H1 (cell line): Measurements from ENCODE around the gene TIAM2. TPM values are rescaled to one million over a fixed set of nuclear protein-coding genes. Genes with fewer than 3 reads are reported as not detected.

Experiments
- CTCF ChIA-PET: fragments of 300-600 bp; sonication (Branson Sonifier 250); formaldehyde crosslinking; loops from one replicate; lab custom pipeline; 2021; ENCODE audit not compliant: partially characterized antibody; lab: Charles Lee
- POLR2A ChIA-PET: fragments of 300-600 bp; sonication (Branson Sonifier 250); formaldehyde crosslinking; loops from one replicate; lab custom pipeline; 2021; ENCODE audit warnings: inconsistent platforms; ENCODE audit not compliant: partially characterized antibody; lab: Charles Lee
- DNase-seq, 2 experiments: peaks; one replicate each; pipeline versions ENCODE4 v3.0.0 to v3.0.0-alpha.2; 2010 to 2022; ENCODE audit warnings: low spot score in 2 of 2, low read depth in 1 of 2, mixed read lengths in 1 of 2
- FAIRE-seq: peaks from 2 replicates; lab custom pipeline; 2011; peaks lifted over from hg19 to GRCh38; lab: Jason Lieb, UNC
- H2AFZ ChIP-seq: 2 replicates; pipeline ENCODE4 v1.8.1; 2012; ENCODE audit warnings: low read length, inconsistent platforms
- H2AK5ac ChIP-seq: 2 replicates; pipeline ENCODE4 v1.6.1; 2013; ENCODE audit warnings: low read depth, low read length
- H2BK120ac ChIP-seq: replicated peaks from 2 replicates; pipeline ENCODE3; 2013; ENCODE audit warnings: low read depth, low read length, inconsistent platforms
- H2BK12ac ChIP-seq: 2 replicates; pipeline ENCODE4 v1.6.1; 2013; ENCODE audit warnings: low read depth, low read length
- H2BK15ac ChIP-seq: 2 replicates; pipeline ENCODE4 v1.6.1; 2013; ENCODE audit warnings: low read length
- H2BK20ac ChIP-seq: 2 replicates; pipeline ENCODE4 v1.6.1; 2013; ENCODE audit warnings: low read length
- H2BK5ac ChIP-seq: 2 replicates; pipeline ENCODE4 v1.6.1; 2013; ENCODE audit warnings: low read depth, low read length
- H3K14ac ChIP-seq: 2 replicates; pipeline ENCODE4 v1.6.1; 2013; ENCODE audit warnings: inconsistent platforms; ENCODE audit not compliant: insufficient read length
- H3K18ac ChIP-seq: 2 replicates; pipeline ENCODE4 v1.6.1; 2013; ENCODE audit warnings: low read length; ENCODE audit errors: extremely low read depth
- H3K23ac ChIP-seq: 2 replicates; pipeline ENCODE4 v1.6.1; 2013; ENCODE audit warnings: inconsistent platforms; ENCODE audit not compliant: insufficient read length
- H3K23me2 ChIP-seq: 2 replicates; pipeline ENCODE4 v1.6.1; 2013; ENCODE audit warnings: low read depth, low read length
- H3K27ac ChIP-seq: 2 replicates; pipeline ENCODE4 v1.6.1; 2011; ENCODE audit warnings: low read depth, low read length, inconsistent platforms
- H3K27me3 ChIP-seq, 4 experiments: replicated peaks in 1 of 4; 1 replicate in 1 of 4; 2 replicates in 3 of 4; pipeline versions ENCODE4 v1.6.1 to v1.8.1; 2011 to 2013; ENCODE audit warnings: low read length in 3 of 4, mild to moderate bottlenecking in 3 of 4, inconsistent platforms in 2 of 4, mixed read lengths in 2 of 4, moderate library complexity in 1 of 4; ENCODE audit not compliant: control insufficient read depth in 3 of 4, insufficient read depth in 3 of 4; ENCODE audit errors: extremely low read depth in 1 of 4
- H3K36me3 ChIP-seq, 4 experiments: 2 replicates each; pipeline versions ENCODE4 v1.6.1 to v1.8.1; 2011 to 2013; ENCODE audit warnings: mild to moderate bottlenecking in 4 of 4, low read length in 3 of 4, moderate library complexity in 2 of 4, control low read depth in 1 of 4, inconsistent platforms in 1 of 4; ENCODE audit not compliant: insufficient read depth in 4 of 4, control insufficient read depth in 2 of 4
- H3K4ac ChIP-seq: replicated peaks from 2 replicates; pipeline ENCODE3; 2013; ENCODE audit warnings: low read length, low read depth, mixed read lengths, inconsistent platforms; ENCODE audit not compliant: insufficient read length
- H3K4me1 ChIP-seq, 4 experiments: replicated peaks in 1 of 4; 1 replicate in 1 of 4; 2 replicates in 3 of 4; pipeline versions ENCODE4 v1.6.1 to v1.8.1; 2011 to 2013; ENCODE audit warnings: low read length in 3 of 4, inconsistent platforms in 2 of 4, mixed read lengths in 1 of 4; ENCODE audit not compliant: insufficient read depth in 4 of 4, control insufficient read depth in 3 of 4
- H3K4me2 ChIP-seq, 2 experiments: 2 replicates each; pipeline versions ENCODE4 v1.6.1 to v1.8.1; 2011 to 2013; ENCODE audit warnings: low read depth in 2 of 2, low read length in 2 of 2, control low read depth in 1 of 2, inconsistent platforms in 1 of 2, mild to moderate bottlenecking in 1 of 2; ENCODE audit not compliant: insufficient read depth in 1 of 2
- H3K4me3 ChIP-seq, 4 experiments: fragments of 200-600, 300-600 bp in 1 of 4; sonication (generic), shearing (Covaris generic), sonication (Bioruptor Twin) in 1 of 4; 2 replicates each; pipeline versions ENCODE4 v1.5.1 to v1.8.1; 2011 to 2016; ENCODE audit warnings: low read length in 4 of 4, low read depth in 3 of 4, control low read depth in 2 of 4, inconsistent platforms in 2 of 4, mild to moderate bottlenecking in 2 of 4, mixed read lengths in 1 of 4, moderate library complexity in 1 of 4; ENCODE audit not compliant: insufficient read depth in 2 of 4; ENCODE audit errors: extremely low read depth in 1 of 4
- H3K56ac ChIP-seq: replicated peaks from 2 replicates; pipeline ENCODE3; 2013; ENCODE audit warnings: low read depth, mild to moderate bottlenecking, mixed read lengths, low read length, inconsistent platforms; ENCODE audit not compliant: insufficient read length
- H3K79me1 ChIP-seq: 2 replicates; pipeline ENCODE4 v1.6.1; 2013; ENCODE audit warnings: low read depth, low read length, control low read depth
- H3K79me2 ChIP-seq, 2 experiments: 2 replicates each; pipeline versions ENCODE4 v1.6.1 to v1.8.1; 2012 to 2013; ENCODE audit warnings: low read length in 2 of 2, mild to moderate bottlenecking in 2 of 2, inconsistent platforms in 1 of 2; ENCODE audit not compliant: insufficient read depth in 2 of 2, control insufficient read depth in 1 of 2
- H3K9ac ChIP-seq, 4 experiments: replicated peaks in 1 of 4; 1 replicate in 1 of 4; 2 replicates in 3 of 4; pipeline versions ENCODE4 v1.6.1 to v1.8.1; 2011 to 2013; ENCODE audit warnings: low read depth in 3 of 4, low read length in 3 of 4, control low read depth in 2 of 4, mild to moderate bottlenecking in 2 of 4, moderate library complexity in 2 of 4, inconsistent platforms in 1 of 4; ENCODE audit errors: extremely low read depth in 1 of 4
- H3K9me3 ChIP-seq, 2 experiments: 2 replicates each; pipeline versions ENCODE4 v1.6.1 to v1.8.1; 2012 to 2013; ENCODE audit warnings: mild to moderate bottlenecking in 2 of 2, moderate library complexity in 2 of 2, control low read depth in 1 of 2, inconsistent platforms in 1 of 2, low read depth in 1 of 2, low read length in 1 of 2, mixed read lengths in 1 of 2; ENCODE audit not compliant: insufficient read depth in 2 of 2
- H4K20me1 ChIP-seq, 2 experiments: replicated peaks in 1 of 2; 2 replicates each; pipeline versions ENCODE3 to v1.8.1; 2011 to 2013; ENCODE audit warnings: inconsistent platforms in 2 of 2, low read length in 2 of 2, mild to moderate bottlenecking in 1 of 2; ENCODE audit not compliant: insufficient read depth in 2 of 2, control insufficient read depth in 1 of 2
- H4K5ac ChIP-seq: 2 replicates; pipeline ENCODE4 v1.6.1; 2013; ENCODE audit warnings: low read length, low read depth, mixed read lengths, inconsistent platforms; ENCODE audit not compliant: insufficient read length
- H4K8ac ChIP-seq: 2 replicates; pipeline ENCODE4 v1.8.0; 2013; ENCODE audit warnings: mild to moderate bottlenecking, moderate library complexity, low read length, inconsistent platforms; ENCODE audit not compliant: insufficient read depth; ENCODE audit errors: extremely low read depth
- H4K91ac ChIP-seq: replicated peaks from 2 replicates; pipeline ENCODE3; 2013; ENCODE audit warnings: low read length, mixed read lengths, inconsistent platforms; ENCODE audit not compliant: insufficient read length
- CREB1 ChIP-seq: IDR thresholded peaks from 2 replicates; pipeline ENCODE4 v1.6.1; 2012; ENCODE audit warnings: inconsistent platforms
- CTBP2 ChIP-seq: IDR thresholded peaks from 2 replicates; pipeline ENCODE4 v1.7.0; 2011; ENCODE audit warnings: borderline replicate concordance, mild to moderate bottlenecking, moderate library complexity, mixed read lengths, low read length; ENCODE audit not compliant: insufficient read depth, insufficient read length
- EZH2 ChIP-seq: fragments of 200-600 bp; sonication (generic); IDR thresholded peaks from 2 replicates; pipeline ENCODE4 v1.7.1; 2012; ENCODE audit warnings: low read depth, mild to moderate bottlenecking, moderate library complexity, low read length, inconsistent platforms; ENCODE audit not compliant: severe bottlenecking
- GABPA ChIP-seq: IDR thresholded peaks from 2 replicates; pipeline ENCODE4 v1.6.1; 2011; ENCODE audit warnings: mild to moderate bottlenecking, low read length, moderate library complexity, borderline replicate concordance; ENCODE audit not compliant: insufficient read depth
- GTF2F1 ChIP-seq: IDR thresholded peaks from 2 replicates; pipeline ENCODE4 v1.6.1; 2012; ENCODE audit warnings: low read depth, low read length, improper control_type of control experiment, borderline replicate concordance
- HDAC2 ChIP-seq, 2 experiments: fragments of 300-600 bp in 1 of 2; sonication (generic) in 1 of 2; IDR thresholded peaks; 2 replicates each; pipeline ENCODE4 v1.6.1; 2011 to 2012; ENCODE audit warnings: low read depth in 2 of 2, low read length in 2 of 2, mild to moderate bottlenecking in 2 of 2, moderate library complexity in 2 of 2, borderline replicate concordance in 1 of 2, inconsistent platforms in 1 of 2
- JUN ChIP-seq: IDR thresholded peaks from 2 replicates; pipeline ENCODE4 v1.6.1; 2011; ENCODE audit warnings: low read depth, mild to moderate bottlenecking, improper control_type of control experiment, low read length
- KDM4A ChIP-seq: IDR thresholded peaks from one replicate; pipeline ENCODE4 v1.7.1; 2012; ENCODE audit warnings: low read depth, mild to moderate bottlenecking, moderate library complexity, low read length, inconsistent platforms; ENCODE audit not compliant: severe bottlenecking
- RBBP5 ChIP-seq: IDR thresholded peaks from 2 replicates; pipeline ENCODE4 v1.7.1; 2012; ENCODE audit warnings: low read depth, mild to moderate bottlenecking, inconsistent platforms, low read length, moderate library complexity, borderline replicate concordance
- TCF12 ChIP-seq: IDR thresholded peaks from 2 replicates; pipeline ENCODE4 v1.6.1; 2011; ENCODE audit warnings: low read depth, mild to moderate bottlenecking, low read length
- USF2 ChIP-seq: IDR thresholded peaks from 2 replicates; pipeline ENCODE4 v1.6.1; 2011; ENCODE audit warnings: low read length, improper control_type of control experiment
- WGBS, 2 experiments: shearing (Covaris generic) in 1 of 2; methylation state at CpG; one replicate each; pipeline versions ENCODE4 v1.1.6 to v1.1.7; 2013 to 2015; ENCODE audit warnings: low lambda C conversion rate in 2 of 2, mixed read lengths in 2 of 2, inconsistent platforms in 1 of 2, low coverage in 1 of 2, missing lambda C conversion rate in 1 of 2; ENCODE audit not compliant: insufficient replicate concordance in 2 of 2, insufficient coverage in 1 of 2, insufficient read length in 1 of 2; ENCODE audit errors: extremely low coverage in 1 of 2, missing lambda C conversion rate in 1 of 2; 5-methylcytosine and 5-hydroxymethylcytosine counted together
- polyA plus RNA-seq, 7 experiments: library from polyadenylated mRNA; depleted of rRNA in 3 of 7; stranded (reverse) in 5 of 7; unstranded in 2 of 7; fragments of >200 nt in 5 of 7; fragments of 200-250 nt in 2 of 7; gene quantifications; 1 replicate in 5 of 7; 2 replicates in 1 of 7; 4 replicates in 1 of 7; pipeline versions ENCODE4 v1.2.1 to v1.2.3, GENCODE V29; 2011 to 2013; ENCODE audit warnings: missing spikeins in 2 of 7, mixed read lengths in 2 of 7
- total RNA-seq: library from RNA; stranded (reverse); fragmentation: NEBNext Ultra II Directional; extraction: Animal tissue kit (Norgen Biotek cat#: 25700); gene quantifications from 2 replicates; pipeline ENCODE4 v1.2.1, GENCODE V29; 2021

TIAM2 gene
- total and polyA plus RNA-seq, 2 of the 8 experiments (the other 6 are each of a cell fraction or from before 2014, with no cell fraction given) = 7.4 to 23.9 TPM

GRCh38 chr6:155240905-155241600 is 245.9 kb downstream of the TIAM2 start:
- H4K8ac ChIP-seq = no peak overlapping the region
- no peaks in the 10 kb centered on the region for H3K23me2 ChIP-seq
- H3K4ac ChIP-seq = no peak overlapping the region
- no peak overlapping the region for H3K4me2 ChIP-seq
- peaks cover 13 to 19% of the 10 kb centered on the region in 2 experiments for H3K9me3 ChIP-seq
- H2BK120ac ChIP-seq = no peak overlapping the region
- no peaks in the 10 kb centered on the region for H3K27me3 ChIP-seq
- no peak overlapping the region for H3K14ac ChIP-seq
- H3K9ac ChIP-seq = no peak overlapping the region
- H2BK20ac ChIP-seq = no peak overlapping the region
- no peak overlapping the region for H2AK5ac ChIP-seq
- peaks cover under 1 to 27% (median 10%) of the 10 kb centered on the region in 4 experiments; a peak in 5 of 8 replicates for H3K36me3 ChIP-seq
- H2AFZ ChIP-seq = no peak overlapping the region
- no peaks in the 10 kb centered on the region for H3K79me1 ChIP-seq
- H3K79me2 ChIP-seq = no peaks in the 10 kb centered on the region
- no peak overlapping the region for H4K5ac ChIP-seq
- H3K56ac ChIP-seq = no peak overlapping the region
- H3K4me3 ChIP-seq = no peak overlapping the region
- no peak overlapping the region for H3K23ac ChIP-seq
- H4K20me1 ChIP-seq = no peaks in the 10 kb centered on the region
- DNase-seq (no peak), FAIRE-seq (no peak)
- ChIA-PET CTCF (interaction anchor here (0.5 to 8.9 kb wide), 8 partner anchors 9 to 313 kb away, joined by 3 to 72 read pairs (median 4); no protein-coding TSS in a partner anchor), POLR2A (interaction anchor here (0.8 to 1.1 kb wide), 3 partner anchors 10 to 160 kb away, joined by 3 read pairs; no protein-coding TSS in a partner anchor)
- no peak overlapping the region for H3K27ac ChIP-seq
- H2BK12ac ChIP-seq = no peak overlapping the region
- 91% methylated on average over 19 of the region's 19 CpGs; no CpG with 5 or more reads in 1 of the 2 experiments for WGBS, 2 experiments
- H2BK5ac ChIP-seq = no peak overlapping the region
- H3K18ac ChIP-seq = no peak overlapping the region
- no peak overlapping the region for H2BK15ac ChIP-seq
- no peaks in the 10 kb centered on the region for H3K4me1 ChIP-seq
- no peak overlapping the region for H4K91ac ChIP-seq
- TF ChIP-seq KDM4A = no peak
- no peak for TF ChIP-seq GTF2F1
- no peak for TF ChIP-seq GABPA
- no peak for TF ChIP-seq RBBP5
- no peak for TF ChIP-seq EZH2
- no peak for TF ChIP-seq JUN
- TF ChIP-seq USF2 = no peak
- no peak for TF ChIP-seq CREB1
- TF ChIP-seq CTBP2 = no peak
- no peak for TF ChIP-seq HDAC2 (IDR thresholded peaks at IDR 0.05; ENCODE audit: borderline replicate concordance in 1 of 2, low read depth in 2 of 2, low read length in 2 of 2)
- no peak for TF ChIP-seq TCF12
